Aorta (tissue), 5 donors: Measurements from ENCODE around the gene IDUA. TPM values are rescaled to one million over a fixed set of nuclear protein-coding genes. Genes with fewer than 3 reads are reported as not detected.

Experiments
- ATAC-seq: fragments of 200-7000 bp; cut with Tn5 transposase; one replicate; pipeline ENCODE4 v1.9.1; 2022; ENCODE audit warnings: moderate library complexity; ENCODE audit not compliant: low FRiP score
- DNase-seq, 2 donors: peaks; one replicate each; pipeline ENCODE4 v3.0.0-alpha.2; 2020
- H3K27ac ChIP-seq, 2 donors: one replicate each; pipeline ENCODE4 v1.5.1; 2013; ENCODE audit warnings: low read length in 2 of 2, mild to moderate bottlenecking in 2 of 2, moderate library complexity in 2 of 2, control low read depth in 1 of 2, inconsistent platforms in 1 of 2, low read depth in 1 of 2
- H3K27me3 ChIP-seq, 2 donors: one replicate each; pipeline ENCODE4 v1.6.1; 2013; ENCODE audit warnings: control low read depth in 1 of 2, low read length in 1 of 2, mild to moderate bottlenecking in 1 of 2, moderate library complexity in 1 of 2; ENCODE audit not compliant: insufficient read depth in 2 of 2, control insufficient read depth in 1 of 2
- H3K36me3 ChIP-seq, 2 donors: one replicate each; pipeline ENCODE4 v1.6.1; 2013; ENCODE audit warnings: control low read depth in 1 of 2, low read length in 1 of 2, mild to moderate bottlenecking in 1 of 2; ENCODE audit not compliant: insufficient read depth in 2 of 2, control insufficient read depth in 1 of 2
- H3K4me1 ChIP-seq, 2 donors: one replicate each; pipeline ENCODE4 v1.6.1; 2013; ENCODE audit warnings: low read length in 2 of 2, control low read depth in 1 of 2, mild to moderate bottlenecking in 1 of 2, moderate library complexity in 1 of 2; ENCODE audit not compliant: insufficient read depth in 2 of 2, control insufficient read depth in 1 of 2
- H3K4me3 ChIP-seq, 2 donors: one replicate each; pipeline ENCODE4 v1.5.1; 2013; ENCODE audit warnings: low read length in 2 of 2, control low read depth in 1 of 2, mild to moderate bottlenecking in 1 of 2
- H3K9me3 ChIP-seq: one replicate; pipeline ENCODE4 v1.6.1; 2013; ENCODE audit warnings: mild to moderate bottlenecking, low read length; ENCODE audit not compliant: control insufficient read depth
- WGBS, 2 donors: extraction: QIAGEN DNeasy Blood & Tissue Kit; methylation state at CpG; one replicate each; pipeline ENCODE4 v1.1.7; 2013; 5-methylcytosine and 5-hydroxymethylcytosine counted together
- intact Hi-C, 2 donors: fragments of 100-400 bp; cut with DNase I; formaldehyde crosslinking; loops; one replicate each; pipeline versions ENCODE4 v1.14.2 to v1.15.0; 2022
- polyA plus RNA-seq, 2 donors: library from polyadenylated mRNA; stranded (reverse); fragments of 200-250 nt; gene quantifications; one replicate each; pipeline ENCODE4 v1.2.3, GENCODE V29; 2013
- total RNA-seq, 2 donors: library from RNA; stranded (reverse); fragmentation: NEBNext Ultra II Directional; extraction: Animal tissue kit (Norgen Biotek cat#: 25700); gene quantifications; one replicate each; pipeline ENCODE4 v1.2.1, GENCODE V29; 2021
- donor health status: healthy with polysubstance abuse.
- donor health status: Bipolar disorder and iron deficiency.
- donor health status: DM: no; HTN: no; CAD: no.
- donor health status: DM: no; HTN: no; CAD: no.
- donor health status: DM: yes; HTN: yes; CAD: no.

The IDUA gene
- total and polyA plus RNA-seq, 4 donors = 5.9 to 44.2 (median 35.0) TPM

DNA sequence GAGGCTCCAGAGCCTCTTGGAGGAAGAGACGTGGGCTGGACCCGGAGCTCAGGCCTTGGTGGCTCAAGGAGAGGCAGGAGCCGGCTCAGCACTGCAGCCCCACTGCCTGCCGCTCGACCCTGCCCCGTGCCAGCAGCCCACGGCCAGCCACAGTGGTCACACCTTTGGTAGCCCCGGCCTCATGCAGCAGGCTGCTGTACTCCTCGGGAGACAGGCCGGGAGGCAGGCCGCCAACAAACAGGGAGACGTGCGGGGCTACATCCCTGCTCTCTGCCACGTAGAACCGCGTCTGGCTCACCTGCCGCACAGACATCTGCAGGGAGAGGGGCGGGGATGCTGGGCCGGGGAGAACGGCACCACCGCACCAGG lies 21.1 kb upstream of the IDUA start:
- H3K27ac ChIP-seq = no peak overlapping the region
- H3K4me3 ChIP-seq = no peak overlapping the region
- no peaks in the 10 kb centered on the region for H3K27me3 ChIP-seq
- DNase-seq = no peak
- no peaks in the 10 kb centered on the region for H3K9me3 ChIP-seq
- H3K4me1 ChIP-seq = no peaks in the 10 kb centered on the region
- H3K36me3 ChIP-seq = no peaks in the 10 kb centered on the region
- no peak for ATAC-seq
- intact Hi-C loops = no loop called here
- WGBS, 2 donors = 92 to 93% methylated on average over 21 of the region's 21 CpGs

DNA sequence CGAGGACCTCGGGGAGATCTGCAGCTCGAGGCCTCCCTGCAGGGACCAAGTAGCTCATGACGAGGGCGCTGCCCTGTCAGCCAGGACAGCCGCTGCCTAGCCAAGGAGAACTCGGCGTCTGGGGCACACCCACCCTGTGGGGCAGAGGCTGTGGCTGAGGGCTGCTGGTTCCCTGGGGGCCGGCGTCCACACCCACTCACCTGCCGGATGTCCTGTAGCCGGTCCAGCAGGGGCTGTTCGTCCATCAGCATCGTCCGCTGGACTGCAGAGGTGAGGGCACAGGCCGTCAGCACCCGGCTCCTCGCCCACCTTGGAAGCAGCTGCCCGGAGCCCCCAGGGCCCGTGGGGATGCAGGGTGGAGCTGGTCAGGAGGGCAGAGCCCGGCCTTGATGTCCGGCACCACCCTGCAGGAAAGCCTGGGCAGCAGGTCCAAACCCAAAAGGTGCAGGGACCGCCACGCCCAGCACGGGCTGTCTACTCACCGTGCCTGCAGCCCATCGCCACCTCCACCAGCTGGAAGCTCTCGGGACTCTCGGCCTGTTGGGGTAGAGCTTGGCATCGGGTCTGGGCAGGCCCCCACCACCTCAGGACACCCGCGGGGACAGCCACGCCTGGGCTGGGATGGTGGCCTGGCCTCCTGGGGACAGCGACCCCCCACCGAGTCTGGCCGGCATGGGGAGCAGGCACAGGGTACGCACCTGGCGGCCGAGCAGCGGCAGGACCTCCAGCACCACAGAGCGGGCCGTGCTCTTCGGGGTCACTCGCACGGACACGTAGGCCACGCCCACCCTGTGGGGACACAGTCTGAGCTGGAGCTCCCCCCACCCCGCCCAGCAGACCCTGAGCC lies 20.4 kb upstream of the IDUA start:
- no peak for ATAC-seq
- DNase-seq = no peak
- Histone ChIP-seq H3K27me3 (no peaks in the 10 kb centered on the region), H3K9me3 (no peaks in the 10 kb centered on the region), H3K4me3 (no peak overlapping the region), H3K27ac (no peak overlapping the region), H3K36me3 (no peaks in the 10 kb centered on the region), H3K4me1 (no peaks in the 10 kb centered on the region)
- 91 to 92% methylated on average over 47 to 48 of the region's 48 CpGs for whole genome bisulfite sequencing, 2 donors
- intact Hi-C loops = no loop called here

DNA sequence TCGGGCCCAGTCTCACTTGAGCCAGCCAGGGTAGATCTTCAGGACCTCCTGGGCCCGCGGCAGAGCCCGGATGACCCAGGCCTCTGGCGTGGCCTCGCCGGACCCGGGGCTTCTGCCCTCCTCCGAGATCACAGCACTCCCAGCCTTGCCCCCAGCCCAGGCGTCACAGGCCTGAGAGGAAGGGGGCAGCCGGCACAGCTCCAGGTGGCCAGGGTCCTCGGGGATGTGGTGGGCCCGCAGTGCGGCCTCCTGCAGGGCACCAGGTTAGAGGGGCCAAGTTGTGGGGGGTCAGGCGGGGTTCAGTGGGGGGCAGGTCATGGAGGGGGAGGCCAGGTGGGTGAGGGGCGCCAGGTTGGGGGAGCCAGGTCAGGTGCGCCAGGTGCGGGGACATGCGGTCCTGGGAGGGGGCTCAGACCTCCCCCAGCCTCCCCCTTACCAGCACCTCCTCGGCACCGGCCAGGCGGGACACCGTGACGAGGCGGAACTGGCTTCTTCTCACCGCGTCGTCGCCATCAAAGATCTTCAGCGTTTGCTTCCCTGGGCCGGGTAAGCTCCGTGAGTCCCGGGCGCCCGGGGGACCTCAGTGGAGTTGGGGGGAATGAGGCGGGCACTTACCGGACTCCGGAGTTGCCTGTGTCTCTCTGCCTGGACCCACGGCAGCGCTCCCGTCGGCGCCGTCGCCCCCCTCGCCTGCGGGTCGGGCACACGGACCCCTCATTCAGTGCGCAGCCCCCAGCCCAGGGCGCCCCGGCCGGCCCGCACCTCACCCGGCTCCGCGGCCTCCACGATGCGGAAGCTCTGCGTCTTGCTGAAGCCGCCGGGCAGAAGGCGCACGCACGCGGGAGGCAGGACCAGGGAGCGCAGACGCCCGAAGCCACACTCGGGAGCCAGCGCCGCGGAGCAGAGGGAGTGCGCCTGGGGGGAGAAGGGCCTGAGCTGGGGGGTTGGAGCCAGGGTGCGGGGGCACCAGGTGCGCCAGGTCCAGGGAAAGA lies 19.4 kb upstream of the IDUA start:
- intact Hi-C loops = no loop called here
- 50 to 51% methylated on average over 67 to 76 of the region's 76 CpGs for WGBS, 2 donors
- no peaks in the 10 kb centered on the region for H3K27me3 ChIP-seq
- DNase-seq = no peak
- H3K4me3 ChIP-seq = no peak overlapping the region
- H3K36me3 ChIP-seq = no peaks in the 10 kb centered on the region
- no peaks in the 10 kb centered on the region for H3K4me1 ChIP-seq
- no peak for ATAC-seq
- no peak overlapping the region for H3K27ac ChIP-seq
- no peaks in the 10 kb centered on the region for H3K9me3 ChIP-seq

- WGBS, 2 donors = 30 to 36% methylated on average over 24 of the region's 24 CpGs
- intact Hi-C loops = no loop called here
- ATAC-seq (no peak), DNase-seq (no peak)
- Histone ChIP-seq H3K4me1 (no peaks in the 10 kb centered on the region), H3K4me3 (no peak overlapping the region), H3K9me3 (no peaks in the 10 kb centered on the region), H3K27me3 (no peaks in the 10 kb centered on the region), H3K36me3 (no peaks in the 10 kb centered on the region), H3K27ac (no peak overlapping the region)
Measured at GRCh38 chr4:968221-968620, 18.6 kb upstream of the IDUA start.

GRCh38 chr4:968621-969394 lies 18.0 kb upstream of the IDUA start:
- ATAC-seq (no peak), DNase-seq (no peak)
- no peaks in the 10 kb centered on the region for H3K27me3 ChIP-seq
- H3K27ac ChIP-seq = no peak overlapping the region
- no peaks in the 10 kb centered on the region for H3K36me3 ChIP-seq
- 89 to 93% methylated on average over 23 of the region's 23 CpGs for WGBS, 2 donors
- H3K4me3 ChIP-seq = no peak overlapping the region
- H3K9me3 ChIP-seq = no peaks in the 10 kb centered on the region
- intact Hi-C loops = no loop called here
- H3K4me1 ChIP-seq = no peaks in the 10 kb centered on the region

DNA sequence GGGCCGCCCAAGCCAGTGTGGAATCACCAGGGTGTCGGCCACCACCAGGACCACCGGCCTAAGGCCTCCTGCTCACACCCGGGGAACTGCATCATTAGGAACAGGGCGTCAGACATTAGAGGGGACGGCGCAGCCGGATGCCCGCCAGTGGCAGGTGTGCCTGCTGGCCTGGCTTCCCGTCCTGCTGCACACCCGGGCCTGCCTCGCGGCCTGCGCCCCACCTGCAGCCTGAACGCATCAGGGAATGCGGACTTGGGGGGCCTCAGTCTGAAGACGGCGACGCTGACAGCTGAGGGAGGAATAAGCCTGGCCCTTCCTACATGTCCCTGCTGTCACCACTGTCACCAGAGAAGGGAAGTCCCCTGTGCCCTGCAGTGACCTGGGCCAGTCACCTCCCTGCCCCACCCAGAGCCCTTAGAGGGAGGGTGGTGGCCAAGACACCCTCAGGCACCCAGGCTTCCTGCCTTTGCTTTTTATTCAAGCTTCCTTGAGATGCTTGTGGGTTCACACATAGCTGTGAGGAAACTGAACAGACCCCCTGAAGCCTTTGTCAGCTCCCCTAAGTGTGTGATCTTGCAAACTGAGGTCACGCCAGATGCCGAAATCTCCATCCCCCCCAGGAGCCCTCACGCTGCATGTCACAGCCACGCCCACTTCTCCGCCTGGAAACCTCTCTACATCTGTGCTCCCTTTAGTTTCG lies 16.6 kb upstream of the IDUA start:
- Histone ChIP-seq H3K4me3 (no peak overlapping the region), H3K9me3 (no peaks in the 10 kb centered on the region), H3K36me3 (no peaks in the 10 kb centered on the region), H3K27me3 (no peaks in the 10 kb centered on the region), H3K27ac (no peak overlapping the region), H3K4me1 (no peaks in the 10 kb centered on the region)
- no peak for ATAC-seq
- 89 to 94% methylated on average over 20 to 25 of the region's 25 CpGs for WGBS, 2 donors
- intact Hi-C loops = loop anchor here in 1 of 2 donors (5.0 kb wide), 1 partner anchor 38 kb away; the partner anchor contains the start of genes GAK and TMEM175
- no peak for DNase-seq

DNA sequence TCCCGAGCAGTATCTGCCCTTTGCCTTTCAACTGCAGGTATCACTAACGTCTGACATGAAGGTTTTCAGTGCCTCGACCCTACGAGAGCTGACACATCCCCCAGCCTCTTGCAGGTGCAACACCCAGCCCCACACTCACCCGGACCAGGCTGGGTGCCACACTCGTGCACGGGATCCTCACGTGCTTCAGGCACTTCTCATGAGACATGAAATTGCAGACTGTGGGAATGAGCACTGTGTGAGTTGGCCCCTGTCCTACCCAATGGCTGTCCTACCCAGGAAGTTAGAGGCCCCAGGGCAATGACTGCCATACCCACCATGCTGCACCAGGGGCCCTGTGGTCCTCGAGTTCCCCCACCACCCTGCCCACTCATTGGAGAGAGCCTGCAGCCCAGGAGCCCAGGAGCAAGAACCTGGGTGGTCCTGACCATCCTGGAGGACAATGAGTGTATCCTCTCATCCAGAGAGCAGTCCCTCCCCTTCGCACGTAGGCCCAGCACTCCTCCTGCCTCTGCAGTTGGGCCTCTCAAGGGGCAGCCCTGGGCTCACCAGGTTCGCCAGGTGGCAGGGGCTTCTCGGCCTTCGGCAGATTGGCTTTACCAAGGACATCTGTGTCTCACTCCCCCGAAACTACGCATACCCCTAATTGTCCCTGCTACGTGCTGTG lies 15.9 kb upstream of the IDUA start:
- intact Hi-C loops = loop anchor here in 1 of 2 donors (5.0 kb wide), 1 partner anchor 39 kb away; the partner anchor contains the start of genes GAK and TMEM175
- WGBS, 2 donors = 80 to 81% methylated on average over 17 of the region's 17 CpGs
- no peaks in the 10 kb centered on the region for H3K9me3 ChIP-seq
- H3K27me3 ChIP-seq = no peaks in the 10 kb centered on the region
- H3K4me1 ChIP-seq = no peaks in the 10 kb centered on the region
- DNase-seq = no peak
- H3K4me3 ChIP-seq = no peak overlapping the region
- ATAC-seq = no peak
- no peak overlapping the region for H3K27ac ChIP-seq
- H3K36me3 ChIP-seq = no peaks in the 10 kb centered on the region
